HG02588 (cell line): Measurements from ENCODE around the gene AUTS2.

Experiments
- ATAC-seq: cut with Tn5 transposase; IDR thresholded peaks from one replicate; pipeline ENCODE4 v1.9.1; 2021; ENCODE audit warnings: mild to moderate bottlenecking, moderate library complexity; ENCODE audit not compliant: unreplicated experiment

Gene AUTS2

GRCh38 chr7:69959789-69960499, 361.7 kb downstream of the AUTS2 start:
- ATAC-seq = no peak

- ATAC-seq = no peak
Measured at GRCh38 chr7:69961436-69961835, 363.2 kb downstream of the AUTS2 start.

GRCh38 chr7:69962186-69963065, 364.2 kb downstream of the AUTS2 start:
- ATAC-seq = no peak

- no peak for ATAC-seq
Measured at GRCh38 chr7:69963393-69963792, 365.1 kb downstream of the AUTS2 start.

- no peak for ATAC-seq
Measured at GRCh38 chr7:69966766-69967591, 368.7 kb downstream of the AUTS2 start.

GRCh38 chr7:69967689-69968450, 369.6 kb downstream of the AUTS2 start:
- no peak for ATAC-seq

DNA sequence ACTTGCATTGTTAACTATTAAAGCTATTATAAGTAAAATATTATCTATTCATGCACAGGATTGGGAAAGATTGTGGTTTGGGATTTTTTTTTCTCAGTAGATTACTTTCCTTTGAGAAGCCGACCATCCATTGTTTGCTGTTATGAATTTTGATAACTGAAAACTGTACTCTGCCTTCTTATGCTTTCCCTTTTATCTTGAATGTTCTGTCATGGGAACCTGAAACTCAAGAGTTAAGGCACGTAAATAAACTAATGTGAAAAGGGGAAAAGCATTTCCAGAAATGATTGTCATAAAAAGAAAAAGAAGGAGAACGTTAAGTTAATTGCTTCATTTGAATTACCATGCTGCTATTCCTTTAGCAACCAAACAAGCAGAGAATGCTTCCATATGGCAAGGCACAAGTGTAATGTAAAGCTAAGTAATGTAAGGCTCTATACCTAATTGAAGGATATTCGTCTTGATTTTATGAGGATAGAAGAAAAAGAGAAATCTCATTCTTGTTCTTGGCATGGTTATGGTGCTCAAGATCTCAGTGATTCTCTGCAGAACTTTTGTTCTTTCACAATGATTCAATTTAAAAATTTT, 370.8 kb downstream of the AUTS2 start:
- ATAC-seq = no peak

- no peak for ATAC-seq
Measured at GRCh38 chr7:69981646-69982045, 383.4 kb downstream of the AUTS2 start.

DNA sequence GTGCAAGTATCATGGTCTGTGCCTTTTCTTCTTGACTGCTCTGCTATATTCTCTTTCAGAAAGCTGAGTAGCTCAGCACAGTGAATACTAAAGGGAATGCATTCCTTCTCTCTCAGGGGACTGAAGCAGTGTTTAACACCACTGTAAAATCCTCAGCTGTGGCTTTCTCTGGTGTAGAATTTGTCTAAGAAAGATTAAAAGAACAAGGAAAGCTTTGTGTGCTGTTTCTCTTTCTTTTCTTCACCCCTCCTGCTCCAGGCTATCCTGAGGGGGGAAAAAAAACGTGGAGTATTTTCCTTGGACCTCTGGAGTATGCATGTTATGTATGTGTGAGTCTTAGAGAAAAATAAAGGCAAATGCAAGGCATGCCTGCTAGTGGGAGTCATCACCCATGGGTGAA, 383.9 kb downstream of the AUTS2 start:
- no peak for ATAC-seq

DNA sequence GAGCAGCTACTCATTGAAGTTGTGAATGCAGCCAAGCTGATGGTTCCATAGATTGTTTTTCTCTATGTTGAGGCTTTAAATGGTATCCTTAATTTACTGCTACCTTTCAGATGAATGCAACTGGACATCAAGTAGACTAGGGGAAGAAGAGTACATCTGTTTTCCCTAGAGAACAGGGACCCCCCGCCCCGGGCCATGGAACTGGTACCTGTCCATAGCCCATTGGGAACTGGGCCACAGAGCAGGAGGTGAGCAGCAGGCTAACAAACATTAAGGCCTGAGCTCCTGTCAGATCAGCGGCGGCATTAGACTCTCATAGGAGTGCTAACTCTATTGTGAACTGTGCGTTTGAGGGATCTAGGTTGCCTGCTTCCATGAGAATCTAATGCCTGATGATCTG, 391.3 kb downstream of the AUTS2 start:
- no peak for ATAC-seq

GRCh38 chr7:69992938-69993337, 394.7 kb downstream of the AUTS2 start:
- ATAC-seq = no peak

DNA sequence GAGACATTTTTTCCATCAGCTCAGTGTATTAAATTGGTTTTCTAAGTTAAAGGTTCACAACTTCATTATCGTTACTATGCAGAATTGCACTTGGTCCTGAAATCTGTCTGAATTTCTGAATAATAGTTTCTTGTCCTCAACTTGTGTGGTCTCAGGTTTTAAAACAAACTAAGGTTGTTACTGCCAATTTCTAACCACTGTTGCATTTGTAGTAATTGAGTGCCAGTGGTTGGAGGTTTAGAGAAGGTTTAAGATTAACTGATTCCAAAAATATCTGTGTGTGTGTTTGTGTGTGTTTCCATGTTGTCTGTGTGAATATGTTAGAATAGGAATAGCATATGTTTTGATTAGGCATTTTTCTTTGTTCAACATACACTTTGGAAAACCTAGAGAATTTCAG, 395.9 kb downstream of the AUTS2 start:
- ATAC-seq = no peak

DNA sequence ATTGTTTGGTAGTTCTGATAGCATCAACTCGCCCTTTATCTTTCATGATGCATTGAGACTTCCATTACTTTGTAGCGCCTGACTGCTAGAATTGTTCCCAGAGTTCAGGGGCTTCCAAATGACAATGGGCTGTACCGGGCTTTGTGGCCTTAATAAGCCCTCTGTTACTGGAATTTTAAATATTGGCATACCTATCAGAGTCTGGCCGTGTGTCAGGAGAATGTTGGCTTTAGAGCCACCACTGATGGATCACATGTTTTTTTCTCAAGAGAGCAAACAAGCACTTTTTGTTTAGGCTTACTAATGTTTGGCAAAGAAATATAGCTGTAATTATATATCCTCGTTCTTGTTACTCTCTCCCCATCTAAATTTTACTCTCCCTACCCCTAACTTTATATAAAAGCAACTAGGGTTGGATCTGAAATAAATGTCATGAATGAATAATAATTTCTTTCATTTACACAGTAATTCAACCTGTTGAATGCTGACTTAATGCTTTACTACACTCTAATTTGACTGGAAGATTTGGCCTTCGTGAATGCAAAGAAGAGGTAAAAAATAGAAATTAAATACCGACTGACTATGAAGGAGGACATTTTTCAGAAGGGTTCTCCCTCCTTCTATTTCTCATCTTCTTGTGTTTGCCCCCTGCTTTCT, 396.7 kb downstream of the AUTS2 start:
- ATAC-seq = no peak

DNA sequence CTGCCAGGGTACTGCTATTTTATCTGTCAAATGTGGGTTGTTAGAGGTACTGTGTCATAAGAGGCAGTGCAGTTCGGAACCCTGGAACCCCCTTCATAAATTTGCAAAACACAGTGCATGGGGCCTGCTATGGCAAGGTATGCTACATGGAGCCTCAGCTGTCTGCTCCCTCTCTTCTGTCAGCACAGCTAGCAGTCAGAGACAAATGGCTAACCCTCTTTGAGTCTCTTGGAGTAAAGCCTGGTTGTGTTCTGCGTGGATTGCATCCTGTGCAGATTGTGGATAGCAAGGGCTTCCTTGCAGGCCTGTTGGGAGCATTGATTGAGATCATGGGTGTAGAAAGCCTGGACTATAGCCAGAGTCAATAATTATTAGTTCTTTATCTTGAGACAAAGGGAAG, 397.8 kb downstream of the AUTS2 start:
- no peak for ATAC-seq

DNA sequence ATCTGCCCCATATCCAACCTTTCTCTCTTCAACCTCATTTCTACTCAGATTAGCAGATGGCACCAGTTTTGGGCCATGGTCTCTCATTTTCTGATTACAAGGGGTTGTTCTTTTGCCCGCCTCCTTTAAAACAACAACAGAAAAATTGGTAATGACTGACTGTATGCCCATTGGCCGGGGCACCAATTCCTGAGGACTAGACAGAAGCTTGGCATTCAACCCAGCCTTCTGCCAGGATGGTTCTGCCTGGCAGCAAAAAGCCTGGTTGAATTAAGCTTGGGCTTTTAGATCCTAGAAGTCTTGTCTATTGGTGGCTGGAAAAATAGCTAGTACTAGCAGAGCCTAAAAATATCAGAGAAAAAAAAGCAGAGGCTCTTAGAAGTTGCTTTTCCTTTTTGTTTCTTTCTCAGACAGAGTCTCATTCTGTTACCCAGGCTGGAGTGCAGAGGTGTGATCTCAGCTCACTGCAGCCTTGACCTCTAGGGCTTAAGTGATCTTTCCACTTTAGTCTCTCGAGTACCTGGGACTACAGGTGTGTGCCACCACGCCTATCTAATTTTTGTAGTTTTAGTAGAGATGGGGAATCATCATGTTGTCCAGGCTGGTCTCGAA, 402.6 kb downstream of the AUTS2 start:
- no peak for ATAC-seq

- ATAC-seq = no peak
Measured at GRCh38 chr7:70005480-70005879, 407.2 kb downstream of the AUTS2 start.

DNA sequence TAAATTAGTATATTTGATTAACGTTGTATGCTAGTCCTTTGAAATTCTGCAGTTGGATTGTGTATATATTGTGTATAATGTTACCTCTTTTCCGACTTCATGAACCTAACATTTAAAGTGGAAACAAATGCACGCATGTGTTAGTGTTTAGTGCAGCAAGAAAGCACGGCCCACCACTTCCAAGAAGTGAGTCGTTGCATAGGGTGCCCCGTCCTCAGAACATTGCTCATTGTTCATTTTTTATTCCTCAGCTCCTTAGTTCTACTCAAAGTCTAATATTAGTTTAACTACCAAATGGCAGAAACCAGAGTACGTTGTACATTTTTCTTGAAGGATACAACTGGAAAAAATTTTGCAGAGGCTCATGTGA, 407.6 kb downstream of the AUTS2 start:
- no peak for ATAC-seq

- no peak for ATAC-seq
Measured at GRCh38 chr7:70006261-70006920, 408.1 kb downstream of the AUTS2 start.

DNA sequence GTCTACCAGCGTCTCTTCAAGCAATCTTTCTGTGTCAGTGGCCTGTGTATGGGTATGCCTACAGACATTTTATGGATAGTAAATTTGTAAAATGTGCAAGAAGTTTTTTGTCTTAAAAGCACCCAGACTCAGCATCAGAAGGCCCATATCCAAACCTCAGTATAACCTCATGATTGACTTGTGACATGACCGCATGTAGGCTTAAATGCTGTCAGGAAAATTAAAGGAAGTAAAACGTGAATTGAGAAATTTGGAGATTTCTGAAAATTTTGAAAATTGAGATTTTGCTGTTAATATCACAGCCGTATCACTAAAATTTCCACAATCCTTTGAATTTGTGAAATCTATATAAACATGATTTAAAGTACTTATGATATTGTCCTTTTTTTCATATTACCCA, 410.2 kb downstream of the AUTS2 start:
- no peak for ATAC-seq
